Body of pancreas (tissue), 4 donors: ENCODE results near the gene ZFR. TPM values are rescaled to one million over a fixed set of nuclear protein-coding genes. Genes with fewer than 3 reads are reported as not detected.
A peak's percentile ranks its signal among the peaks of the same experiment; 100 is the strongest.
"Not testable (repeated sequence)": the region's sequence is repeated elsewhere in the genome, so short reads cannot be mapped to it uniquely, and the experiment has no call there.

Experiments
- ATAC-seq: fragments of 150-250 bp; one replicate; pipeline ENCODE4 v1.9.1; 2016
- DNase-seq, 4 donors: peaks; one replicate each; pipeline ENCODE4 v3.0.0-alpha.2; 2019
- H3K27ac ChIP-seq, 4 donors: fragments of 200-600 bp; sonication (generic); 1 replicate in 3 of 4; 2 replicates in 1 of 4; pipeline versions ENCODE4 v1.5.1 to v1.6.1; 2016 to 2019; ENCODE audit warnings: mild to moderate bottlenecking in 1 of 4, mixed read lengths in 1 of 4, moderate library complexity in 1 of 4
- H3K27me3 ChIP-seq, 2 donors: fragments of 200-600 bp; sonication (generic); one replicate each; pipeline ENCODE4 v1.6.0; 2016; ENCODE audit warnings: mild to moderate bottlenecking in 1 of 2
- H3K36me3 ChIP-seq, 2 donors: fragments of 200-600 bp; sonication (generic); replicated peaks in 1 of 2; 2 replicates each; pipeline ENCODE4 v1.5.1; 2016; ENCODE audit warnings: low read depth in 2 of 2; ENCODE audit not compliant: insufficient read depth in 1 of 2
- H3K4me1 ChIP-seq: fragments of 200-600 bp; sonication (generic); one replicate; pipeline ENCODE4 v1.6.0; 2016
- H3K4me3 ChIP-seq, 2 donors: fragments of 200-600 bp; sonication (generic); 1 replicate in 1 of 2; 2 replicates in 1 of 2; pipeline ENCODE4 v1.5.1; 2016 to 2019
- H3K9me3 ChIP-seq, 3 donors: fragments of 200-600 bp; sonication (generic); 1 replicate in 2 of 3; 2 replicates in 1 of 3; pipeline ENCODE4 v1.5.1; 2016
- POLR2A ChIP-seq, 3 donors: fragments of 450-650 bp; IDR thresholded peaks; one replicate each; pipeline ENCODE4 v1.6.1; 2016; ENCODE audit warnings: antibody characterized with exemption in 3 of 3, mild to moderate bottlenecking in 2 of 3
- WGBS, 2 donors: methylation state at CpG; one replicate each; pipeline ENCODE4 v1.1.5; 2017; 5-methylcytosine and 5-hydroxymethylcytosine counted together
- intact Hi-C: fragments of 100-400 bp; cut with DNase I; formaldehyde crosslinking; loops from one replicate; pipeline ENCODE4 v1.15.1; 2023
- total RNA-seq, 2 donors: library from RNA; depleted of rRNA; stranded (reverse); fragments of >200 nt; gene quantifications; one replicate each; pipeline ENCODE4 v1.1.0, GENCODE V29; 2016
- TF ChIP-seq, protein P1 (sequence below), 7 experiments: fragments of 450-650 bp in 4 of 7; fragments of 200-600 bp in 3 of 7; sonication (generic) in 3 of 7; IDR thresholded peaks; one replicate each; pipeline ENCODE4 v1.5.1; 2016 to 2019; ENCODE audit warnings: antibody characterized with exemption in 7 of 7

Gene ZFR
- total RNA-seq, 2 donors from 2014 or later: 25.1 to 48.0 TPM

DNA sequence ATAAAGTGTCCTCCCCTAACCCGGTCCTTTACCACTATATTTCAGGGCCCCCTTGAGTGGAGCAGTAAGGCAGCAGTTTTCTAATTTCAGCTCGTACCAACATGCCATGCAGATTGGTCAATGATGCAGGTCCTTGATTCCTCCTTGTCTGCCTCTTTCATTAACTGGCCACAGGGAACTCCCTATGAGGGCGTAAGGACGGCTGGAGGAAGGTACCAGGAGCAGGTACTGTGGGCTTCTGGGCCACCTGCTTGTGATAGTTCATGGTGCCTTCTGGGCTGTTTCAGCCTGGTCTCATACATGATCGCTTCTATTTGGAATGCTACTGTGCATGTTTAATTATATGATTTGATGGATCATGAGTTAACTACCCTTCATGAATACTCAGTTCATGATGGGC, 9.4 kb upstream of the ZFR start:
- intact Hi-C loops: no loop called here
- no peak overlapping the region for H3K4me3 ChIP-seq
- WGBS, 2 donors: 76 to 78% methylated on average over 5 of the region's 5 CpGs
- DNase-seq (no peak), ATAC-seq (no peak)
- TF ChIP-seq, protein P1, sequence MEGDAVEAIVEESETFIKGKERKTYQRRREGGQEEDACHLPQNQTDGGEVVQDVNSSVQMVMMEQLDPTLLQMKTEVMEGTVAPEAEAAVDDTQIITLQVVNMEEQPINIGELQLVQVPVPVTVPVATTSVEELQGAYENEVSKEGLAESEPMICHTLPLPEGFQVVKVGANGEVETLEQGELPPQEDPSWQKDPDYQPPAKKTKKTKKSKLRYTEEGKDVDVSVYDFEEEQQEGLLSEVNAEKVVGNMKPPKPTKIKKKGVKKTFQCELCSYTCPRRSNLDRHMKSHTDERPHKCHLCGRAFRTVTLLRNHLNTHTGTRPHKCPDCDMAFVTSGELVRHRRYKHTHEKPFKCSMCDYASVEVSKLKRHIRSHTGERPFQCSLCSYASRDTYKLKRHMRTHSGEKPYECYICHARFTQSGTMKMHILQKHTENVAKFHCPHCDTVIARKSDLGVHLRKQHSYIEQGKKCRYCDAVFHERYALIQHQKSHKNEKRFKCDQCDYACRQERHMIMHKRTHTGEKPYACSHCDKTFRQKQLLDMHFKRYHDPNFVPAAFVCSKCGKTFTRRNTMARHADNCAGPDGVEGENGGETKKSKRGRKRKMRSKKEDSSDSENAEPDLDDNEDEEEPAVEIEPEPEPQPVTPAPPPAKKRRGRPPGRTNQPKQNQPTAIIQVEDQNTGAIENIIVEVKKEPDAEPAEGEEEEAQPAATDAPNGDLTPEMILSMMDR (IDR thresholded peaks at IDR 0.05): no peak
- TF ChIP-seq POLR2A (IDR thresholded peaks at IDR 0.05): no peak
- no peaks in the 10 kb centered on the region for H3K27me3 ChIP-seq
- H3K9me3 ChIP-seq: no peaks in the 10 kb centered on the region
- H3K36me3 ChIP-seq: no peaks in the 10 kb centered on the region
- H3K27ac ChIP-seq: no peak overlapping the region
- H3K4me1 ChIP-seq: no peaks in the 10 kb centered on the region

DNA sequence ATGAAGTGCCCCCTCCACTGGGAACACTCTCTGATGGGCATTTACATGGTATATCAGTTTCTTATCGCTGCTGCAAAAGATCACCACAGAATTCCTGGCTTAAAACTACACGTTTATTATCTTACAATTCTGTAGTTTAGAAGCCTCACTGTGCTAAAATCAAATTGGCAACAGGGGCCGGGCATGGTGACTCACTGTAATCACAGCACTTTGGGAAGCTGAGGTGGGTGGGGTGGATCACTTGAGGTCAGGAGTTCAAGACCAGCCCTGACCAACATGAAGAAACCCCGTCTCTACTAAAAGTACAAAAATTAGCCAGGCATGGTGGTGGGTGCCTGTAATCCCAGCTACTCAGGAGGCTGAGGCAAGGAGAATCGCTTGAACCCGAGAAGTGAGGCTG, 7.8 kb upstream of the ZFR start:
- H3K36me3 ChIP-seq, H3K27ac ChIP-seq, H3K4me3 ChIP-seq, ATAC-seq, H3K9me3 ChIP-seq, H3K4me1 ChIP-seq, H3K27me3 ChIP-seq, DNase-seq, intact Hi-C loops: not testable (repeated sequence)
- WGBS, 2 donors: 75 to 80% methylated on average over 6 of the region's 6 CpGs

DNA sequence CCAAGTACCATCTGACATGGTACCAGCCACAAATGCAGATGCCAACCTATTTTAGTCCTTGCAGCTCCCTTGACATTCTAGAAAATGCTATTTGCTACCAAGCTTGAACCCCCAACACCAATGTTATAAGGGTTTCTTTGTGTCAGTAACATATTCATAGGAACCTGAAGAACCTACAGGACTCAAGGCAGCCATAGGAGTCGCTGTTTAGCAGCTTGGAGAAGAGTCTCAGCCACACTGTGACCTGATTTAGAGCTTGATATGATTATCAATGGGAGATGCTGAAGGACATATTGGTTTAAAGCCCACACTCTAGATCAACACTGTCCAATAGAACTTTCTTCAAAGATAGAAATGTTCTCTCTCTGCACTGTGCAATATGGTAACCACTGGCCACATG, 6.4 kb upstream of the ZFR start:
- Histone ChIP-seq H3K27ac (no peak overlapping the region), H3K9me3 (no peaks in the 10 kb centered on the region), H3K27me3 (no peaks in the 10 kb centered on the region), H3K36me3 (no peaks in the 10 kb centered on the region), H3K4me3 (no peak overlapping the region), H3K4me1 (peaks cover 7% of the 10 kb centered on the region)
- ATAC-seq (no peak), DNase-seq (no peak)
- TF ChIP-seq POLR2A (IDR thresholded peaks at IDR 0.05): no peak
- TF ChIP-seq, protein P1 (IDR thresholded peaks at IDR 0.05): no peak
- intact Hi-C loops: no loop called here
- WGBS, 2 donors: 25 to 47% methylated on average over 1 of the region's 1 CpG

DNA sequence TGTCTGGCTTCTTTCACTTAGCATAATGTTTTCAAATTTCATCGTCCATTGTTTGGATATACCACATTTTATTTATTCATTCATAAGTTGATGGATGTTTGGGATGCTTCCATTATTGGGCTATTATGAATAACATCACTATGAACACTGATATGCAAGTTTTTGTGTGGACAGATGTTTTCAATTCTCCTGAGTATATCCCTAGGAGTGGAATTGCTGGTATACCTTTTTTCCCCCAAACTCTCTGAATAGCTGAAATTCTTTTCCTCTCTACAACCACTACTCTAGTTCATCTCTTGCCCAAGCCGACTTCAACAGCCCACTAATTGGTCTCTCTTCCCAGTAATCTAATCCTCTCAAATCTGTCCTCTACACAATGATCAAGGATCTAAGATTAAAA, 4.7 kb upstream of the ZFR start:
- Histone ChIP-seq H3K9me3 (no peaks in the 10 kb centered on the region), H3K4me3 (no peak overlapping the region), H3K27ac (no peak overlapping the region), H3K27me3 (no peaks in the 10 kb centered on the region), H3K4me1 (peaks cover 14% of the 10 kb centered on the region), H3K36me3 (no peaks in the 10 kb centered on the region)
- ATAC-seq (no peak), DNase-seq (no peak)
- intact Hi-C loops: no loop called here
- 39 to 68% methylated on average over 1 to 2 of the region's 2 CpGs for WGBS, 2 donors
- TF ChIP-seq, protein P1 (IDR thresholded peaks at IDR 0.05): no peak
- no peak for TF ChIP-seq POLR2A (IDR thresholded peaks at IDR 0.05)

DNA sequence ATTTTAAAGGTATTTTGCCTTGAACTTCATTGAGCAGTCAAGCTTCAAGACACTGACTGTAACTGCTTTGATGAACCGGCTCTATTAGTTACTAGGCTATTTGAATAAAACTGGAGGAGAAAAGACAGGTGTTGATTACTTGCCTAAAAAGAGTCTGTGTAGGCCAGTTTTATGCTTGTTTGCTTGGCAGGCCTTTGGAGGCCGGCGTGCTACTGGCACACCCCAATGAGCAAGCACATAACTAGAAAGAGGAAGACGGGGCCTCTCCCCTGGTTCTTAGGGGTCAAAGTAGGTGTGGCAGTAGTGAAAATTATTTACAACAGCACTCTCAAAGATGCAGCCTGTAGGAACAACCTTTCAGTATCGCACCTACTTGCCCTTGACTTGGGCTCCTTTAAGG, 2.1 kb upstream of the ZFR start:
- DNase-seq (no peak), ATAC-seq (no peak)
- WGBS, 2 donors: 55 to 60% methylated on average over 5 of the region's 5 CpGs
- intact Hi-C loops: no loop called here
- Histone ChIP-seq H3K4me3 (no peak overlapping the region), H3K36me3 (no peaks in the 10 kb centered on the region), H3K9me3 (no peaks in the 10 kb centered on the region), H3K27me3 (no peaks in the 10 kb centered on the region), H3K27ac (peak overlapping the region in 3 of 4 donors; percentile 12 to 59 (median 53)), H3K4me1 (peaks cover 27% of the 10 kb centered on the region)
- TF ChIP-seq, protein P1 (IDR thresholded peaks at IDR 0.05): no peak
- no peak for TF ChIP-seq POLR2A (IDR thresholded peaks at IDR 0.05)
